ENCODE data around the gene MRGPRF. TPM values are rescaled to one million over a fixed set of nuclear protein-coding genes. Genes with fewer than 3 reads are reported as not detected.

The MRGPRF gene
- total RNA-seq, 1 donor from 2014 or later, result 1.2 TPM

- peaks cover 9% of the 10 kb centered on the region for H3K27me3 ChIP-seq (ENCODE audit: control insufficient read depth, insufficient read depth, low read length)
- DNase-seq (ENCODE audit: low read depth), result no peak
- no peaks in the 10 kb centered on the region for H3K36me3 ChIP-seq (ENCODE audit: control insufficient read depth, insufficient read depth, low read length)
- TF ChIP-seq CTCF (IDR thresholded peaks at IDR 0.05; ENCODE audit: insufficient read depth, low read length, poor library complexity, severe bottlenecking), result no peak
- no peak overlapping the region for H3K4me3 ChIP-seq (ENCODE audit: low read depth, low read length)
Measured at GRCh38 chr11:69033431-69033830, 20.4 kb upstream of the MRGPRF start.

GRCh38 chr11:69032833-69033232, 19.8 kb upstream of the MRGPRF start:
- H3K27me3 ChIP-seq (ENCODE audit: control insufficient read depth, insufficient read depth, low read length), result peaks cover 9% of the 10 kb centered on the region
- no peak overlapping the region for H3K4me3 ChIP-seq (ENCODE audit: low read depth, low read length)
- no peaks in the 10 kb centered on the region for H3K36me3 ChIP-seq (ENCODE audit: control insufficient read depth, insufficient read depth, low read length)
- DNase-seq (ENCODE audit: low read depth), result no peak
- TF ChIP-seq CTCF (IDR thresholded peaks at IDR 0.05; ENCODE audit: insufficient read depth, low read length, poor library complexity, severe bottlenecking), result no peak

GRCh38 chr11:69030301-69030700, 17.3 kb upstream of the MRGPRF start:
- H3K4me3 ChIP-seq (ENCODE audit: low read depth, low read length), result no peak overlapping the region
- peaks cover 9% of the 10 kb centered on the region for H3K27me3 ChIP-seq (ENCODE audit: control insufficient read depth, insufficient read depth, low read length)
- H3K36me3 ChIP-seq (ENCODE audit: control insufficient read depth, insufficient read depth, low read length), result no peaks in the 10 kb centered on the region
- no peak for DNase-seq (ENCODE audit: low read depth)
- no peak for TF ChIP-seq CTCF (IDR thresholded peaks at IDR 0.05; ENCODE audit: insufficient read depth, low read length, poor library complexity, severe bottlenecking)

- H3K36me3 ChIP-seq (ENCODE audit: control insufficient read depth, insufficient read depth, low read length), result no peaks in the 10 kb centered on the region
- TF ChIP-seq CTCF (IDR thresholded peaks at IDR 0.05; ENCODE audit: insufficient read depth, low read length, poor library complexity, severe bottlenecking), result no peak
- no peak for DNase-seq (ENCODE audit: low read depth)
- H3K27me3 ChIP-seq (ENCODE audit: control insufficient read depth, insufficient read depth, low read length), result peaks cover 7% of the 10 kb centered on the region
- no peak overlapping the region for H3K4me3 ChIP-seq (ENCODE audit: low read depth, low read length)
Measured at GRCh38 chr11:69027704-69028372, 14.8 kb upstream of the MRGPRF start.

- Histone ChIP-seq H3K36me3 (ENCODE audit: control insufficient read depth, insufficient read depth, low read length) (no peaks in the 10 kb centered on the region), H3K27me3 (ENCODE audit: control insufficient read depth, insufficient read depth, low read length) (no peaks in the 10 kb centered on the region), H3K4me3 (ENCODE audit: low read depth, low read length) (no peak overlapping the region)
- DNase-seq (ENCODE audit: low read depth), result no peak
- no peak for TF ChIP-seq CTCF (IDR thresholded peaks at IDR 0.05; ENCODE audit: insufficient read depth, low read length, poor library complexity, severe bottlenecking)
Measured at GRCh38 chr11:69024509-69024908, 11.5 kb upstream of the MRGPRF start.

GRCh38 chr11:69022260-69022659, 9.2 kb upstream of the MRGPRF start:
- TF ChIP-seq CTCF (IDR thresholded peaks at IDR 0.05; ENCODE audit: insufficient read depth, low read length, poor library complexity, severe bottlenecking), result no peak
- no peaks in the 10 kb centered on the region for H3K36me3 ChIP-seq (ENCODE audit: control insufficient read depth, insufficient read depth, low read length)
- H3K27me3 ChIP-seq (ENCODE audit: control insufficient read depth, insufficient read depth, low read length), result no peaks in the 10 kb centered on the region

More at GRCh38 chr11:69022260-69022659, 9.2 kb upstream of the MRGPRF start:
- no peak for DNase-seq (ENCODE audit: low read depth)
- H3K4me3 ChIP-seq (ENCODE audit: low read depth, low read length), result no peak overlapping the region
